Measurements from ENCODE around the gene NRIP1.

GRCh38 chr21:15003463-15004135 is 61.2 kb downstream of the NRIP1 start:
- TF ChIP-seq POLR2A (IDR thresholded peaks at IDR 0.05) (no peak), CTCF (IDR thresholded peaks at IDR 0.05) (no peak)

All from uterus (tissue), 2 donors.